Measurements from ENCODE around the gene RARRES2. TPM values are rescaled to one million over a fixed set of nuclear protein-coding genes. Genes with fewer than 3 reads are reported as not detected.
"Not testable (repeated sequence)": the region's sequence is repeated elsewhere in the genome, so short reads cannot be mapped to it uniquely, and the experiment has no call there.

The RARRES2 gene
- total RNA-seq, 1 experiment from 2014 or later = not detected

GRCh38 chr7:150317748-150318444 lies 23.5 kb downstream of the RARRES2 start:
- BruUV-seq (replicated peaks) = no TSS peak
- H3K9me2 ChIP-seq (ENCODE audit: insufficient read depth) = no peaks in the 10 kb centered on the region
- H4K20me1 ChIP-seq (ENCODE audit: insufficient read depth) = no peaks in the 10 kb centered on the region
- intact Hi-C loops (cut with micrococcal nuclease; ENCODE audit: unreplicated experiment) = no loop called here
- no peak for TF ChIP-seq CTCF (conservative IDR thresholded peaks at IDR 0.05)
- TF ChIP-seq EZH2 (IDR thresholded peaks at IDR 0.05; ENCODE audit: low read depth) = no peak
- no peak overlapping the region for H3K4me2 ChIP-seq
- ChIA-PET CTCF (interaction anchor here (0.6 kb wide), 1 partner anchor 983 kb away, joined by 4 read pairs; no protein-coding TSS in a partner anchor), POLR2A (ENCODE audit: unreplicated experiment) (no interaction called here)
- no peaks in the 10 kb centered on the region for H3K9me3 ChIP-seq (ENCODE audit: insufficient read depth, low read depth)
- H3K27ac ChIP-seq = no peak overlapping the region
- no peak overlapping the region for H3K4me3 ChIP-seq
- peaks cover 33% of the 10 kb centered on the region; the same call in 1 of the 2 replicates for H3K36me3 ChIP-seq (ENCODE audit: low read depth)
- H3K4me1 ChIP-seq (replicated peaks; ENCODE audit: insufficient read depth) = peaks cover 61% of the 10 kb centered on the region
- no peak for DNase-seq
- H3K79me2 ChIP-seq (ENCODE audit: low read depth) = peaks cover 72% of the 10 kb centered on the region
- peaks cover 56% of the 10 kb centered on the region for H3F3A ChIP-seq (ENCODE audit: insufficient read depth, low read depth)
- H2AFZ ChIP-seq = no peak overlapping the region
- no peaks in the 10 kb centered on the region for H3K27me3 ChIP-seq (ENCODE audit: insufficient read depth, low read depth)

- Histone ChIP-seq H3F3A (ENCODE audit: insufficient read depth, low read depth) (peaks cover 48% of the 10 kb centered on the region), H3K4me1 (replicated peaks; ENCODE audit: insufficient read depth) (peaks cover 64% of the 10 kb centered on the region), H3K79me2 (ENCODE audit: low read depth) (peaks cover 67% of the 10 kb centered on the region), H3K36me3 (ENCODE audit: low read depth) (peaks cover 33% of the 10 kb centered on the region; the same call in 1 of the 2 replicates)
- H3K9me2 ChIP-seq (ENCODE audit: insufficient read depth); H3K9me3 ChIP-seq (ENCODE audit: insufficient read depth, low read depth); H3K27ac ChIP-seq; H3K4me3 ChIP-seq; BruUV-seq (replicated peaks); H2AFZ ChIP-seq; CTCF ChIA-PET; intact Hi-C loops (cut with micrococcal nuclease; ENCODE audit: unreplicated experiment); H4K20me1 ChIP-seq (ENCODE audit: insufficient read depth); POLR2A ChIA-PET (ENCODE audit: unreplicated experiment); H3K27me3 ChIP-seq (ENCODE audit: insufficient read depth, low read depth); H3K4me2 ChIP-seq: not testable (repeated sequence)
- peak in 1 of 2 experiments; percentile 19 for DNase-seq
These were observed 24.4 kb downstream of the RARRES2 start for GRCh38 chr7:150316987-150317386.

- DNase-seq = peak in 1 of 2 experiments; percentile 29
These were observed 26.7 kb downstream of the RARRES2 start for GRCh38 chr7:150314639-150315239.

More at GRCh38 chr7:150314639-150315239, 26.7 kb downstream of the RARRES2 start:
- H3K27ac ChIP-seq = 0 out of 2 replicates have a peak overlapping the region, but pooled peaks have one; percentile 71
- H3K9me3 ChIP-seq (ENCODE audit: insufficient read depth, low read depth) = no peaks in the 10 kb centered on the region
- H3K27me3 ChIP-seq (ENCODE audit: insufficient read depth, low read depth) = no peaks in the 10 kb centered on the region
- H3K4me2 ChIP-seq = peak overlapping the region; percentile 59
- H3F3A ChIP-seq (ENCODE audit: insufficient read depth, low read depth) = peaks cover 27% of the 10 kb centered on the region
- no peaks in the 10 kb centered on the region for H4K20me1 ChIP-seq (ENCODE audit: insufficient read depth)
- intact Hi-C loops (cut with micrococcal nuclease; ENCODE audit: unreplicated experiment) = no loop called here
- peaks cover 26% of the 10 kb centered on the region; the same call in 1 of the 2 replicates for H3K36me3 ChIP-seq (ENCODE audit: low read depth)
- no peak overlapping the region for H3K4me3 ChIP-seq
- ChIA-PET POLR2A (ENCODE audit: unreplicated experiment) (interaction anchor here (0.6 kb wide), 1 partner anchor 38 kb away, joined by 19 read pairs; no protein-coding TSS in a partner anchor), CTCF (no interaction called here)
- H2AFZ ChIP-seq = no peak overlapping the region
- H3K9me2 ChIP-seq (ENCODE audit: insufficient read depth) = no peaks in the 10 kb centered on the region
- no TSS peak for BruUV-seq (replicated peaks)
- H3K4me1 ChIP-seq (replicated peaks; ENCODE audit: insufficient read depth) = peaks cover 64% of the 10 kb centered on the region
- H3K79me2 ChIP-seq (ENCODE audit: low read depth) = peaks cover 70% of the 10 kb centered on the region
- TF ChIP-seq CTCF (conservative IDR thresholded peaks at IDR 0.05) (no peak), EZH2 (IDR thresholded peaks at IDR 0.05; ENCODE audit: low read depth) (no peak)

Data from PC-9 (cell line).